Subcutaneous adipose tissue (tissue), 4 donors: Measurements from ENCODE around the gene ST3GAL6. TPM values are rescaled to one million over a fixed set of nuclear protein-coding genes. Genes with fewer than 3 reads are reported as not detected.

ENCODE experiments used
- CTCF ChIP-seq: fragments of 450-650 bp; IDR thresholded peaks from one replicate; pipeline ENCODE4 v1.5.1; 2016; ENCODE audit warnings: low read depth, mild to moderate bottlenecking, control low read depth, antibody characterized with exemption, moderate library complexity
- total RNA-seq, 4 donors: library from RNA; depleted of rRNA; stranded (reverse); fragments of >200 nt; gene quantifications; one replicate each; pipeline ENCODE4 v1.1.0, GENCODE V29; 2016

The ST3GAL6 gene
- total RNA-seq, 4 donors from 2014 or later, result 25.3 to 49.9 (median 37.3) TPM

- TF ChIP-seq CTCF, result no peak
Observed at GRCh38 chr3:98733053-98733811, 29.9 kb upstream of the ST3GAL6 start.

- no peak for TF ChIP-seq CTCF
Observed at GRCh38 chr3:98733812-98734281, 29.3 kb upstream of the ST3GAL6 start.

- no peak for TF ChIP-seq CTCF
Observed at GRCh38 chr3:98734306-98734705, 28.8 kb upstream of the ST3GAL6 start.

GRCh38 chr3:98734735-98735134, 28.4 kb upstream of the ST3GAL6 start:
- no peak for TF ChIP-seq CTCF

- no peak for TF ChIP-seq CTCF
Observed at GRCh38 chr3:98735296-98735695, 27.8 kb upstream of the ST3GAL6 start.

- TF ChIP-seq CTCF, result no peak
Observed at GRCh38 chr3:98735761-98736269, 27.3 kb upstream of the ST3GAL6 start.

- no peak for TF ChIP-seq CTCF
Observed at GRCh38 chr3:98737301-98737700, 25.8 kb upstream of the ST3GAL6 start.
